T-cell (primary cell): ENCODE measurements around the gene RALGAPA2. TPM values are rescaled to one million over a fixed set of nuclear protein-coding genes. Genes with fewer than 3 reads are reported as not detected.

Experiments
- ATAC-seq, 4 experiments: fragments of 200-7000 bp in 3 of 4; fragments of 150-1000 bp in 1 of 4; cut with Tn5 transposase; replicated peaks in 1 of 4; 1 replicate in 3 of 4; 2 replicates in 1 of 4; pipeline ENCODE4 v1.10.0; 2021; ENCODE audit warnings: moderate library complexity in 3 of 4, mild to moderate bottlenecking in 2 of 4, moderate number of reproducible peaks in 1 of 4
- CTCF ChIA-PET, 2 donors: fragments of 300-600 bp; sonication (Branson Sonifier 250); formaldehyde crosslinking; loops; one replicate each; lab custom pipeline; 2022; ENCODE audit warnings: antibody characterized with exemption in 2 of 2; lab: Charles Lee
- POLR2A ChIA-PET, 2 donors: fragments of 300-600 bp; sonication (Branson Sonifier 250); formaldehyde crosslinking; loops; one replicate each; lab custom pipeline; 2022; ENCODE audit warnings: antibody characterized with exemption in 2 of 2; lab: Charles Lee
- DNase-seq, 35 experiments: peaks; one replicate each; pipeline versions ENCODE4 v3.0.0 to v3.0.0-alpha.2; 2013 to 2023
- H3K27ac ChIP-seq: one replicate; pipeline ENCODE4 v1.5.1; 2013; ENCODE audit warnings: low read length
- H3K27me3 ChIP-seq, 2 experiments: replicated peaks in 1 of 2; 1 replicate in 1 of 2; 2 replicates in 1 of 2; pipeline versions ENCODE4 v1.6.1 to v1.7.0; 2013; ENCODE audit warnings: low read length in 1 of 2, mixed read lengths in 1 of 2; ENCODE audit not compliant: control insufficient read depth in 2 of 2, insufficient read depth in 2 of 2; ENCODE audit errors: extremely low read depth in 1 of 2
- H3K36me3 ChIP-seq, 2 donors: 1 replicate in 1 of 2; 2 replicates in 1 of 2; pipeline versions ENCODE4 v1.6.1 to v1.7.0; 2013; ENCODE audit warnings: low read length in 1 of 2; ENCODE audit not compliant: control insufficient read depth in 2 of 2, insufficient read depth in 1 of 2; ENCODE audit errors: extremely low read depth in 1 of 2
- H3K4me1 ChIP-seq, 2 experiments: 1 replicate in 1 of 2; 2 replicates in 1 of 2; pipeline versions ENCODE4 v1.6.1 to v1.7.0; 2013; ENCODE audit warnings: low read length in 2 of 2, mixed read lengths in 1 of 2; ENCODE audit not compliant: insufficient read depth in 2 of 2, control insufficient read depth in 1 of 2; ENCODE audit errors: extremely low read depth in 1 of 2
- H3K4me3 ChIP-seq, 2 donors: 1 replicate in 1 of 2; 2 replicates in 1 of 2; pipeline versions ENCODE4 v1.5.1 to v1.7.0; 2013; ENCODE audit warnings: mild to moderate bottlenecking in 2 of 2, low read length in 1 of 2, moderate library complexity in 1 of 2; ENCODE audit not compliant: control insufficient read depth in 1 of 2; ENCODE audit errors: extremely low read depth in 1 of 2
- H3K9me3 ChIP-seq: 2 replicates; pipeline ENCODE4 v1.7.0; 2013
- H3K27ac Mint-ChIP-seq, 2 donors: one replicate each; pipeline ENCODE4 v1.8.0; 2020 to 2021; ENCODE audit warnings: mild to moderate bottlenecking in 2 of 2, mixed read lengths in 2 of 2
- H3K27me3 Mint-ChIP-seq, 2 donors: one replicate each; pipeline ENCODE4 v1.8.0; 2021 to 2022; ENCODE audit warnings: mixed read lengths in 2 of 2
- H3K36me3 Mint-ChIP-seq: one replicate; pipeline ENCODE4 v1.8.0; 2021; ENCODE audit warnings: mixed read lengths
- H3K4me1 Mint-ChIP-seq, 3 donors: one replicate each; pipeline ENCODE4 v1.8.0; 2020 to 2022; ENCODE audit warnings: mixed read lengths in 3 of 3, mild to moderate bottlenecking in 1 of 3
- H3K4me3 Mint-ChIP-seq, 3 donors: one replicate each; pipeline ENCODE4 v1.8.0; 2020 to 2022; ENCODE audit warnings: mild to moderate bottlenecking in 3 of 3, mixed read lengths in 3 of 3, moderate library complexity in 3 of 3
- H3K9me3 Mint-ChIP-seq, 3 donors: one replicate each; pipeline ENCODE4 v1.8.0; 2020 to 2022; ENCODE audit warnings: mixed read lengths in 3 of 3
- WGBS: methylation state at CpG from one replicate; pipeline ENCODE4 v1.1.5; 2013; ENCODE audit warnings: missing lambda C conversion rate; ENCODE audit not compliant: insufficient coverage; 5-methylcytosine and 5-hydroxymethylcytosine counted together
- total RNA-seq, 35 experiments: library from RNA in 6 of 35; stranded (reverse) in 6 of 35; fragments of 120-200 nt in 1 of 35; gene quantifications; one replicate each; pipeline versions ENCODE4 v1.2.1 to v1.2.4 and lab custom pipeline; 2013 to 2026

Gene RALGAPA2
- total RNA-seq, 5 donors from 2014 or later (not counting 1 experiment from before 2014, with no cell fraction given) = 28.0 to 36.1 (median 31.7) TPM

DNA sequence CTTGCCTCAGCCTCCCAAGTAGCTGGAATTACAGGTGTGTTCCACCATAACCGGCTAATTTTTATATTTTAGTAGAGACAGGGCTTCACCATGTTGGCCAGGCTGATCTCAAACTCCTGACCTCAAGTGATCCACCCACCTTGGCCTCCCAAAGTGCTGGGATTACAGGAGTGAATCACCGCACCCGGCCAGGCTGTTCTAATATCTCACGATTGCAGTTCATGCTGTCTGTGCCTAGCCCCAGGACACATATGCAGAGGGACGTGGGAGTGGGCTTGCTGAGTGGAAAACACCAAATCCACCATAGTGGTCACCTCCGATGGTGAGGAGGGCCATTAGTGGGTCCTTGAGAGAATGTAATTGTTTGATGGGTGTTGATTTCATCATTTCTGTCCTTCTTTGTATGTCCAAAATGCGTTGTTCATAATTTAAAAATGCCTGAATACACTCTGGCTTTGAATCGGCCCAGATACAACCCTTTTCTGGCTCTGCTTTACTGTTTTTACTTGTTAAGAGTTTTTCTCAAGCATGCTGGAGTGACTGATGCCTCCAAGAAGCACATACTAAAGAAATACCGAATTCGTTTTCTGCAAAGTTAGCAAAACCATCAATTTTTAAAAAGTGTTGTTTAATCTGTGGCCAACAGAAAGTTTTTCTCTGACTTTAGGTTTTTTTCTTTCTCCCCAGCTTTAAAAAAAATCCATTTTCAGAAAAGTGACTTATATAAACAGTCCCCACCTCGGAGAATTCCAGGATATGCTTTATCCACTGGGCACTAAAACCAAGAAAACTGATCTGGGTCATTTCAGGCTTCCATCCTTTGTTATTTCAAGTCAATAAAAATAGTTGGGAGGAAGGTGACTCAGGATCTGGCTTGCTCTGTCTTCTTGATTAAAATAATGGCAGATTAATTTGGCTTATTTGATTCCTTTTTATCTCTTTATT, 18.8 kb upstream of the RALGAPA2 start:
- Mint-ChIP-seq H3K36me3 (no peaks in the 10 kb centered on the region), H3K4me1 (peaks cover 13 to 22% (median 16%) of the 10 kb centered on the region in 3 donors), H3K27ac (no peak overlapping the region), H3K27me3 (peaks cover 0 to 3% of the 10 kb centered on the region in 2 donors), H3K4me3 (no peak overlapping the region), H3K9me3 (no peaks in the 10 kb centered on the region)
- DNase-seq = no peak
- WGBS = 83% methylated on average over 1 of the region's 11 CpGs
- Histone ChIP-seq H3K4me3 (no peak overlapping the region), H3K9me3 (no peaks in the 10 kb centered on the region), H3K27me3 (no peaks in the 10 kb centered on the region), H3K27ac (no peak overlapping the region), H3K36me3 (no peaks in the 10 kb centered on the region), H3K4me1 (peaks cover 8 to 10% of the 10 kb centered on the region in 2 experiments)
- CTCF ChIA-PET = no interaction called here
- ATAC-seq = no peak
- POLR2A ChIA-PET = no interaction called here

DNA sequence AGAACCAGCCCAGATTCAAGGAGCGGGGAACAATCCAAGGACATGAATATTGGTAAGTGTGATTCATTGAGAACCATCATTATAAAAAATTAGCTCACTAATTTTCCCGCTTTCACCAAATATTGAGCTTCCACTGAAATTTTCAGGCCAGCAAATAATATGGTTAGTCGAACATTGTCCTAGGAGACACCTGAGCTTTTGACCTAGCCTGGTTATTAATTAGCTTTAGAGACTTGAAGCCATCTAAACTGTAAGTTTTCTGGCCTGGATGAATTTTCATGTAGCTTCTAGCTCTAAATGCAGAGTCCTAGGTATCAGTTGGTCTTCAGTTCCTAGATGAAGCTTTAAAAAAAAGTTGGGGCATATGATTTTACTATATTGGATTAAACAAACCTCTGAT, 17.1 kb upstream of the RALGAPA2 start:
- Histone ChIP-seq H3K36me3 (no peaks in the 10 kb centered on the region), H3K27me3 (no peaks in the 10 kb centered on the region), H3K4me3 (no peak overlapping the region), H3K27ac (no peak overlapping the region), H3K4me1 (peaks cover 8% of the 10 kb centered on the region in 2 experiments), H3K9me3 (no peaks in the 10 kb centered on the region)
- 100% methylated on average over 1 of the region's 3 CpGs for WGBS
- Mint-ChIP-seq H3K27ac (no peak overlapping the region), H3K4me3 (no peak overlapping the region), H3K36me3 (no peaks in the 10 kb centered on the region), H3K27me3 (peaks cover 2 to 3% of the 10 kb centered on the region in 2 donors), H3K4me1 (peaks cover 10 to 18% (median 12%) of the 10 kb centered on the region in 3 donors), H3K9me3 (no peaks in the 10 kb centered on the region)
- POLR2A ChIA-PET = no interaction called here
- no peak for DNase-seq
- CTCF ChIA-PET = interaction anchor here in 1 of 2 donors (0.5 kb wide), 1 partner anchor 125 kb away, joined by 3 read pairs; no protein-coding TSS in a partner anchor
- no peak for ATAC-seq

DNA sequence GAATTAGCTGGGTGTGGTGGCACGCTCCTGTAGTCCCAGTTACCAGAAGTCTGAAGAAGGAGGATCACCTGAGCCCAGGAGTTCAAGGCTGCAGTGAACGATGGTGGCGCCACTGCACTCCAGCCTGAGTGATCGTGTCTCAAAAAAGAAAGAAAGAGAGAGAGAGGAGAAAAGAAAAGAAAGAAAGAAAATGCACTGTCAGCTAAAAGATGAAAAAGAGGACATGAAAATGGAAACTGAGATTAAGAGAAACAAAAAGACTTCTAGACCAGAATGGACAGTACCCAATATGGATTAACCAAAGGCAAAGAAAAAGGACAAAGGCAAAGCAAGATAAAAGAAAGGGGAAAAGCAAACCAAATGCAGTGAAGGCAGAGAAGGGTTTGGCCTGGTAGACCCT, 9.0 kb upstream of the RALGAPA2 start:
- POLR2A ChIA-PET = no interaction called here
- Histone ChIP-seq H3K36me3 (no peaks in the 10 kb centered on the region), H3K27me3 (peaks cover 0 to 3% of the 10 kb centered on the region in 2 experiments), H3K27ac (no peak overlapping the region), H3K4me3 (no peak overlapping the region), H3K9me3 (no peaks in the 10 kb centered on the region), H3K4me1 (no peaks in the 10 kb centered on the region)
- DNase-seq (no peak), ATAC-seq (no peak)
- 90% methylated on average over 4 of the region's 4 CpGs for WGBS
- H3K27me3 Mint-ChIP-seq = peaks cover 0 to 2% of the 10 kb centered on the region in 2 donors
- no peak overlapping the region for H3K27ac Mint-ChIP-seq
- CTCF ChIA-PET = no interaction called here
- no peaks in the 10 kb centered on the region for H3K36me3 Mint-ChIP-seq
- H3K4me1 Mint-ChIP-seq = no peaks in the 10 kb centered on the region
- H3K4me3 Mint-ChIP-seq = no peak overlapping the region
- no peaks in the 10 kb centered on the region for H3K9me3 Mint-ChIP-seq

DNA sequence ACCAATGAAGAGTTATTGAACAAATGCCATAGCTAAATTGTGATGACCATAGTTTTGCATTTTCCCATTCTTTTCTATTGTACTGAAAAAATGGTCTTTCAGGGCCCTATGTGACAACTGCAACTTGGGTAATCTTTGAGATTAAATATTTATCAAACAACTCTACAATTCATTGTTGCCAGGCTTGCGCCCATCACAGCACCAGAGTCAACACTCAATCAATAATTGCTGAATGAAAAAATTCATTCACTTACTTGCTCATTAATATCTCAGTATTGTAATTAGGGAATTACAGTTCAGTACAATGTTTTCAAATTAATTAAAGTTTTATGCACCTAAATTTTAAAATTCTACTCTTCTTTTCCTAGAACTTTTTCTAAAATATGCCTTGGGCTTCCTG, 7.7 kb upstream of the RALGAPA2 start:
- no peak overlapping the region for H3K4me3 ChIP-seq
- ATAC-seq = no peak
- H3K9me3 Mint-ChIP-seq = no peaks in the 10 kb centered on the region
- peaks cover 0 to 3% of the 10 kb centered on the region in 2 experiments for H3K27me3 ChIP-seq
- no peak for DNase-seq
- no peaks in the 10 kb centered on the region for H3K4me1 Mint-ChIP-seq
- no peak overlapping the region for H3K27ac Mint-ChIP-seq
- WGBS = no CpG with 5 or more reads among the region's 1 CpG
- H3K4me3 Mint-ChIP-seq = no peak overlapping the region
- no peaks in the 10 kb centered on the region for H3K36me3 ChIP-seq
- no peaks in the 10 kb centered on the region for H3K9me3 ChIP-seq
- no peaks in the 10 kb centered on the region for H3K36me3 Mint-ChIP-seq
- no peak overlapping the region for H3K27ac ChIP-seq
- CTCF ChIA-PET = no interaction called here
- H3K27me3 Mint-ChIP-seq = peaks cover 0 to 4% of the 10 kb centered on the region in 2 donors
- POLR2A ChIA-PET = no interaction called here
- no peaks in the 10 kb centered on the region for H3K4me1 ChIP-seq

DNA sequence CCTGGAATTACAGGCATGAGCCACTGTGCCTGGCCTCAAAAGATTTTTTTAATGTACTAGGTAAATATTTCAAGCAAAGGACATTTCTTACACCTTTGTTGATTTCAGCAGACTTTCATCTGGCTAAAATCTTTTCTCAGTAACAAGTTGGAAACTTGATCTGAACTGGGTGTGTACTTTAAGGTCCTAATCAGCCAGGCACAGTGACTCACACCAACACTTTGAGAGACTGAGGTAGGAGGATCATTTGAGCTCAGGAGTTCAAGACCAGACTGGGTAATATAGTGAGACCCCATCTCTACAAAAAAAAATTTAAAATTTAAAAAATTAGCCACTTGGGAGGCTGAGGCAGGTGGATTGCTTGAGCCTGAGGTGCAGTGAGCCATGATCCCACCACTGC, 7.0 kb upstream of the RALGAPA2 start:
- Mint-ChIP-seq H3K36me3 (no peaks in the 10 kb centered on the region), H3K27me3 (peaks cover 0 to 4% of the 10 kb centered on the region in 2 donors), H3K9me3 (no peaks in the 10 kb centered on the region), H3K4me3 (no peak overlapping the region), H3K27ac (no peak overlapping the region), H3K4me1 (no peaks in the 10 kb centered on the region)
- CTCF ChIA-PET = no interaction called here
- H3K36me3 ChIP-seq = no peaks in the 10 kb centered on the region
- no peak overlapping the region for H3K4me3 ChIP-seq
- POLR2A ChIA-PET = no interaction called here
- DNase-seq (no peak), ATAC-seq (no peak)
- no peak overlapping the region for H3K27ac ChIP-seq
- H3K27me3 ChIP-seq = peaks cover 0 to 3% of the 10 kb centered on the region in 2 experiments
- no peaks in the 10 kb centered on the region for H3K4me1 ChIP-seq
- H3K9me3 ChIP-seq = no peaks in the 10 kb centered on the region

DNA sequence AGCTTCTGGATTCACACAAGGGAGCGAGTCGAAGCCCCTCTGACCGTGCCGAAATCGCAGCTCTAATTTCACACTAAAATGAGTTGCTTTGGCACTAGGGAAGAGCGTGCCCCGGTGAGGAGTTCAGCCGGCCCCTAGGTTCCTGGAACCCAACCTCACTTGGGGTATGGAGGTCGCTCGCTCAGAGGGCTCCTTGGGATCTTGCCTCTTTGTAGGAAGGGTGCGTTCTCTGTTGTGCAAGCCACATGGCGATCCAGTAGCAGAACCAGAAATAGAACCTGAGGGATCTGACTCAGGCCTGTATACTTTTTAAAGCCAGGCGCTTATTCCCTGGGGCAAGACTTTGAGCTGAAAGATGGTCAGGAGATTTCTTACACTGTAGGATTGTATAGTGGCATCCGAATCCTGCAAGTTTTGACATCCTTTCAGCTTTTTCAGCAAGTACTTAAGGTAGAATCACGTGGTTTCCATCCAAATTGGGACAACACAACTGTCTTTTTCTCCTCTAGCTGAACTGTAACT, 861 bp upstream of the RALGAPA2 start:
- no peak for DNase-seq
- Mint-ChIP-seq H3K36me3 (peaks cover 7% of the 10 kb centered on the region), H3K27me3 (peaks cover 0 to 4% of the 10 kb centered on the region in 2 donors), H3K9me3 (peaks cover 0 to 3% (median 0%) of the 10 kb centered on the region in 3 donors), H3K4me3 (peak overlapping the region; percentile 83 to 93 (median 89)), H3K27ac (peak overlapping the region; percentile 93 to 95), H3K4me1 (peaks cover 29 to 37% (median 31%) of the 10 kb centered on the region in 3 donors)
- 62% methylated on average over 9 of the region's 15 CpGs for WGBS
- Histone ChIP-seq H3K36me3 (no peaks in the 10 kb centered on the region), H3K27me3 (peaks cover 0 to 3% of the 10 kb centered on the region in 2 experiments), H3K4me1 (peaks cover 15 to 17% of the 10 kb centered on the region in 2 experiments), H3K4me3 (peak overlapping the region; percentile 69 to 91), H3K27ac (peak overlapping the region; percentile 85), H3K9me3 (no peaks in the 10 kb centered on the region)
- no peak for ATAC-seq
- ChIA-PET POLR2A (no interaction called here), CTCF (interaction anchor here in 1 of 2 donors (1.6 kb wide), 1 partner anchor 661 kb away, joined by 4 read pairs; no protein-coding TSS in a partner anchor)
